Chondrocyte (in vitro differentiated cells): ENCODE data around the gene DOLK. TPM values are rescaled to one million over a fixed set of nuclear protein-coding genes. Genes with fewer than 3 reads are reported as not detected.

Experiments used
- DNase-seq: peaks from one replicate; pipeline ENCODE4 v3.0.0; 2021; ENCODE audit warnings: mixed read lengths, low spot score
- H3K27ac Mint-ChIP-seq: one replicate; pipeline ENCODE4 v1.8.0; 2021; ENCODE audit warnings: mild to moderate bottlenecking, moderate library complexity, mixed read lengths; ENCODE audit not compliant: unreplicated experiment
- H3K27me3 Mint-ChIP-seq: 2 replicates; pipeline ENCODE4 v1.8.0; 2021; ENCODE audit warnings: low read depth, mixed read lengths
- H3K36me3 Mint-ChIP-seq: 2 replicates; pipeline ENCODE4 v1.8.0; 2021; ENCODE audit warnings: low read depth, mixed read lengths
- H3K4me1 Mint-ChIP-seq: 2 replicates; pipeline ENCODE4 v1.8.0; 2021; ENCODE audit warnings: low read depth, mild to moderate bottlenecking, mixed read lengths
- H3K4me3 Mint-ChIP-seq: one replicate; pipeline ENCODE4 v1.8.0; 2021; ENCODE audit warnings: mild to moderate bottlenecking, moderate library complexity, mixed read lengths; ENCODE audit not compliant: unreplicated experiment
- H3K9me3 Mint-ChIP-seq: 2 replicates; pipeline ENCODE4 v1.8.0; 2021; ENCODE audit warnings: low read depth, mixed read lengths
- total RNA-seq: library from RNA; stranded (reverse); gene quantifications from 3 replicates; pipeline ENCODE4 v1.2.1, GENCODE V29; 2021
- TF ChIP-seq, protein P1 (sequence below): fragments of 200-600 bp; sonication (generic); IDR thresholded peaks from 2 replicates; pipeline ENCODE4 v1.5.0; 2021; ENCODE audit warnings: antibody characterized with exemption, mild to moderate bottlenecking, moderate library complexity

The DOLK gene
- total RNA-seq, 1 donor from 2014 or later, result 22.2 TPM

DNA sequence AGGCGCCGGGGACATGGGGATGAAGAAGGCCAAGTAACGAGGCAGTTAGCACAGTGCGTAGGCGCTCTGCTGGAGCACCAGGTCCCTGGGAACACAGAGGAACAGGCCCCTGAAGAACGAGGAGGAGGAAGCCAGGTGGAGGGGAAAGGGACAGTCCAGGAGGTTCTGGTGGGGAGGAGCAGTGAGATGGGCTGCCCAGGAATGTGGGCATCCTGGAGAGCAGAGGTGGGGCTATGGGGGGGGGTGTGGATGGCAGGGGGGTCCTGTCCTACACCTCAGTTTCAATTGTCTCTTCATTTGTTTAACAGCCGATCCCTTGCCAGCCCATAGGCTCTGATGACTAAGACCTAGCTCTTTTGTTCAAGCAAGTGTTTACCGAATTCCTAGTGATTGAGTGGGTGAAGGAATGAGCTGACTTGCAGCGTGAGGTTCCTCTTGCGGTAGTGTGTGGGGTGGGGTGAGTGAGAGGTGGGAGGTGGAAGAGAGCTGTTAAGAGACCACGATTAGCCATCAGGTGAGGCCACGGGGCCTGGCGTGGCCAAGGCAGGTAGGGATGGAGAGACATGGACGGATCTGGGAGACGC is 35.0 kb downstream of the DOLK start:
- H3K9me3 Mint-ChIP-seq, result no peaks in the 10 kb centered on the region
- peaks cover 39% of the 10 kb centered on the region for H3K36me3 Mint-ChIP-seq
- no peak for DNase-seq
- TF ChIP-seq, protein P1, sequence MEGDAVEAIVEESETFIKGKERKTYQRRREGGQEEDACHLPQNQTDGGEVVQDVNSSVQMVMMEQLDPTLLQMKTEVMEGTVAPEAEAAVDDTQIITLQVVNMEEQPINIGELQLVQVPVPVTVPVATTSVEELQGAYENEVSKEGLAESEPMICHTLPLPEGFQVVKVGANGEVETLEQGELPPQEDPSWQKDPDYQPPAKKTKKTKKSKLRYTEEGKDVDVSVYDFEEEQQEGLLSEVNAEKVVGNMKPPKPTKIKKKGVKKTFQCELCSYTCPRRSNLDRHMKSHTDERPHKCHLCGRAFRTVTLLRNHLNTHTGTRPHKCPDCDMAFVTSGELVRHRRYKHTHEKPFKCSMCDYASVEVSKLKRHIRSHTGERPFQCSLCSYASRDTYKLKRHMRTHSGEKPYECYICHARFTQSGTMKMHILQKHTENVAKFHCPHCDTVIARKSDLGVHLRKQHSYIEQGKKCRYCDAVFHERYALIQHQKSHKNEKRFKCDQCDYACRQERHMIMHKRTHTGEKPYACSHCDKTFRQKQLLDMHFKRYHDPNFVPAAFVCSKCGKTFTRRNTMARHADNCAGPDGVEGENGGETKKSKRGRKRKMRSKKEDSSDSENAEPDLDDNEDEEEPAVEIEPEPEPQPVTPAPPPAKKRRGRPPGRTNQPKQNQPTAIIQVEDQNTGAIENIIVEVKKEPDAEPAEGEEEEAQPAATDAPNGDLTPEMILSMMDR, result no peak
- peak overlapping the region; percentile 10 for H3K4me3 Mint-ChIP-seq
- H3K27ac Mint-ChIP-seq, result peak overlapping the region; percentile 83
- H3K27me3 Mint-ChIP-seq, result no peaks in the 10 kb centered on the region
- H3K4me1 Mint-ChIP-seq, result peaks cover 46% of the 10 kb centered on the region

DNA sequence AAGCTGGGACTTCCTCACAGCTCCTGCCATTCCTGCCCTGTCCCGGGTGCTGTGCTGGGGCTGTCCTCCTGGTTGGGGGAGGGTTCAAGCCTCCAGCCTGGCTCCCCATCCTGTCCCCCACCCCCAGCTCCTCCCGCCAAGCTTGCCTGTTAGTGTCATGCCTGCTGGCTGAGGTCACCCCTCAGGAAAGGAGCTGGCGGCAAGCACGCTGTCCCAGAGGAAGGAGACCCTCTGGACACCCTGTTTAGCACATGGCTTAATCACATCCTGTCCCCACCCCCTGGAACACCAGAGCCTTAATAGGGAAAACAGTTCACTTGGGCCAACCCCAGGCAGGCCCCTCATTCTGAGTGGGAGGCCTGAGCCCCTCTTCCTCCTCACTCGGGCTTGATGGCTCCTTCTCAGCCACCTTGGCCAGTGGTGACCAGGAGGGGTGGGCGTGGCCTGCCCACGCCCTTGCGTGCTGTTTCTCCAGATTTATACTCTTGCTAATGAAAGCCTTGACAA is 35.8 kb downstream of the DOLK start:
- H3K4me3 Mint-ChIP-seq, result no peak overlapping the region
- TF ChIP-seq, protein P1, result no peak
- H3K4me1 Mint-ChIP-seq, result peaks cover 39% of the 10 kb centered on the region
- H3K36me3 Mint-ChIP-seq, result peaks cover 37% of the 10 kb centered on the region
- no peak for DNase-seq
- H3K9me3 Mint-ChIP-seq, result no peaks in the 10 kb centered on the region
- H3K27me3 Mint-ChIP-seq, result no peaks in the 10 kb centered on the region
- peak overlapping the region; percentile 73 for H3K27ac Mint-ChIP-seq

DNA sequence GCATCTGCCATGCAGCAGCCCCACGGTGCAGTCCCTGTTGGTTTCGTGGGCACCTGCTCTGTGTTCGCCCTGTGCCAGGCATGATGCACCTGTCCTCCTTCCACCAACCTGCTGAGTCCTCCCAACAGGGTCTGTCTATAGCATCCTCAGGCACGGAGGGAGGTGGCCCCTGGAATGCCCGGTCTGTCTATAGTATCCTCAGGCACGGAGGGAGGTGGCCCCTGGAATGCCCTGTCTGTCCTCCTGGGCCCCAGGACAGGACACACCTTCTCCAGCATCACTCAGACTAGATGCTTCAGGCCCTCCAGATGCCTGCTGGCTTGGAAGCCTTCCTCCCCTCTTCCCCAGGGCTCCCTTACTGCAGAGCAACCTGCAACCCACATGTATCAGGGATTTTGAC is 36.5 kb downstream of the DOLK start:
- no peak for DNase-seq
- Mint-ChIP-seq H3K4me1 (peaks cover 36% of the 10 kb centered on the region), H3K4me3 (no peak overlapping the region), H3K27ac (peak overlapping the region; percentile 73), H3K36me3 (peaks cover 37% of the 10 kb centered on the region), H3K9me3 (no peaks in the 10 kb centered on the region), H3K27me3 (no peaks in the 10 kb centered on the region)
- TF ChIP-seq, protein P1, result no peak

DNA sequence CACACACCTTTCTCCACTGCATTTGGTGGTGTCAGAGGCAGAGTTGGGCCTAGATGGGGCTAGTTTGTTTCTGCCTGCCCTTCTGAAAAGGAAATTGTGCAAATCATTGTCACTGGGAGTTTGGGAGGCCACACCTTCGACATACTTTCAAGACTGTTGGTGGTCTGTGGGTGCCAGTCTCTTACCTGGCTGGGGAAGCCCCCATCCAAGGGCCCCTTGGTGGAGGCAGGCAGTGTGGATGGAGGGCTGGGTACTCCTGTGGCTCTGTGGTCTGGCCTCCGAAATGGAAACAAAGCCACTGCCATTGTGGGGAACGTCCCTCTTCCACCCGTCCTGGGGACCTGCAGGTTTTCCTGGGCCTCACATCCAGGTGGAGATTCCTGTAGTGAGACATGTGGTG is 37.5 kb downstream of the DOLK start:
- no peaks in the 10 kb centered on the region for H3K27me3 Mint-ChIP-seq
- no peak for DNase-seq
- no peaks in the 10 kb centered on the region for H3K9me3 Mint-ChIP-seq
- TF ChIP-seq, protein P1, result no peak
- H3K4me3 Mint-ChIP-seq, result no peak overlapping the region
- peaks cover 37% of the 10 kb centered on the region for H3K36me3 Mint-ChIP-seq
- H3K4me1 Mint-ChIP-seq, result peaks cover 31% of the 10 kb centered on the region
- no peak overlapping the region for H3K27ac Mint-ChIP-seq

- Mint-ChIP-seq H3K36me3 (peaks cover 35% of the 10 kb centered on the region), H3K27ac (no peak overlapping the region), H3K4me3 (no peak overlapping the region), H3K9me3 (no peaks in the 10 kb centered on the region), H3K4me1 (peaks cover 37% of the 10 kb centered on the region), H3K27me3 (no peaks in the 10 kb centered on the region)
- TF ChIP-seq, protein P1, result no peak
- no peak for DNase-seq
These were observed 39.0 kb downstream of the DOLK start for GRCh38 chr9:128908372-128908771.
